Measurements from ENCODE around the gene FHOD1. TPM values are rescaled to one million over a fixed set of nuclear protein-coding genes. Genes with fewer than 3 reads are reported as not detected.

FHOD1 gene
- total RNA-seq, 4 donors from 2014 or later: 9.7 to 15.5 (median 12.9) TPM

DNA sequence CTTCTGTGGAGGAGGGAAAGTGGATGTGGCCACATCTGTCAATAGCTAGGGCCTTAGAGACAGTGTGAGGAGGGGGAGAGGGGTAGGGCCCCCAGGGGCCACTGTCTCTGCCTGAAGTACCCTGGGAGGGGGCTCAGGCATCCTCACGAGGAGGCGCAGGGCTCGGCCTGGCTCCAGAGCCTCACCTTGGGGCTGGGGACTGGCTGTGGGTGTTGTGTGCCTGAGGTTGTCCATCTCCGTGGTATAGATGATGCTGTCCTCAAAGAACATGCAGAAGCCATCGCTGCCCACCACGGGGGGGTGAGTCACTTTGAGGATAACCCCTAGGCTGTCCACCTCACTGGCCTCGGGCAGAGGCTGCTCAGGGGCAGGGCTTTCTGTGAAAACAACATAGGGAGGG, 44.2 kb upstream of the FHOD1 start:
- H3K36me3 ChIP-seq: no peaks in the 10 kb centered on the region
- TF ChIP-seq POLR2AphosphoS5 (IDR thresholded peaks at IDR 0.05): no peak
- no peak for TF ChIP-seq POLR2A (IDR thresholded peaks at IDR 0.05)
- TF ChIP-seq, protein P1, sequence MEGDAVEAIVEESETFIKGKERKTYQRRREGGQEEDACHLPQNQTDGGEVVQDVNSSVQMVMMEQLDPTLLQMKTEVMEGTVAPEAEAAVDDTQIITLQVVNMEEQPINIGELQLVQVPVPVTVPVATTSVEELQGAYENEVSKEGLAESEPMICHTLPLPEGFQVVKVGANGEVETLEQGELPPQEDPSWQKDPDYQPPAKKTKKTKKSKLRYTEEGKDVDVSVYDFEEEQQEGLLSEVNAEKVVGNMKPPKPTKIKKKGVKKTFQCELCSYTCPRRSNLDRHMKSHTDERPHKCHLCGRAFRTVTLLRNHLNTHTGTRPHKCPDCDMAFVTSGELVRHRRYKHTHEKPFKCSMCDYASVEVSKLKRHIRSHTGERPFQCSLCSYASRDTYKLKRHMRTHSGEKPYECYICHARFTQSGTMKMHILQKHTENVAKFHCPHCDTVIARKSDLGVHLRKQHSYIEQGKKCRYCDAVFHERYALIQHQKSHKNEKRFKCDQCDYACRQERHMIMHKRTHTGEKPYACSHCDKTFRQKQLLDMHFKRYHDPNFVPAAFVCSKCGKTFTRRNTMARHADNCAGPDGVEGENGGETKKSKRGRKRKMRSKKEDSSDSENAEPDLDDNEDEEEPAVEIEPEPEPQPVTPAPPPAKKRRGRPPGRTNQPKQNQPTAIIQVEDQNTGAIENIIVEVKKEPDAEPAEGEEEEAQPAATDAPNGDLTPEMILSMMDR (IDR thresholded peaks at IDR 0.05): no peak
- TF ChIP-seq EP300 (IDR thresholded peaks at IDR 0.05): no peak
- H3K4me1 ChIP-seq: no peaks in the 10 kb centered on the region
- H3K27ac ChIP-seq: no peak overlapping the region
- WGBS, 2 donors (ENCODE audit: low coverage in 1 of 2): 0 to 63% methylated on average over 1 to 2 of the region's 7 CpGs
- no peak overlapping the region for H3K4me3 ChIP-seq
- no peaks in the 10 kb centered on the region for H3K27me3 ChIP-seq
- H3K9me3 ChIP-seq: no peaks in the 10 kb centered on the region
- no peak for ATAC-seq

DNA sequence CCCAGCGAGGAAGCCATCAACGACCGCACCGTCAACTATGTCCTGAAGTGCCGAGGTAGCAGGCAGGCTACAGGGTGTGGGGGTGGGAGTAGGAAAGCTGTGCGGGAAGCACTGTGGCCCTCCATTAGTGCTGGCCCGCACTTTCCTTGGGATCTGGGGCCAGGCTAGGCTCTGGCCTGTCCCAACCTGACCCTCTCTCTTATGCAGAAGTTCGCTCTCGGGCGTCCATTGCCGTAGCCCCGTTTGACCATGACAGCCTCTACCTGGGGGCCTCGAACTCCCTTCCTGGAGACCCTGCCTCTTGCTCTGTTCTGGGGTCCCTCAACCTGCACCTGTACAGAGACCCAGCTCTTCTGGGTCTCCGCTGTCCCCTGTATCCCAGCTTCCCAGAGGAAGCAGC, 40.7 kb upstream of the FHOD1 start:
- no peak for TF ChIP-seq EP300 (IDR thresholded peaks at IDR 0.05)
- TF ChIP-seq POLR2A (IDR thresholded peaks at IDR 0.05): no peak
- TF ChIP-seq, protein P1 (IDR thresholded peaks at IDR 0.05): no peak
- no peak for TF ChIP-seq POLR2AphosphoS5 (IDR thresholded peaks at IDR 0.05)
- no peak overlapping the region for H3K4me3 ChIP-seq
- ATAC-seq: no peak

DNA sequence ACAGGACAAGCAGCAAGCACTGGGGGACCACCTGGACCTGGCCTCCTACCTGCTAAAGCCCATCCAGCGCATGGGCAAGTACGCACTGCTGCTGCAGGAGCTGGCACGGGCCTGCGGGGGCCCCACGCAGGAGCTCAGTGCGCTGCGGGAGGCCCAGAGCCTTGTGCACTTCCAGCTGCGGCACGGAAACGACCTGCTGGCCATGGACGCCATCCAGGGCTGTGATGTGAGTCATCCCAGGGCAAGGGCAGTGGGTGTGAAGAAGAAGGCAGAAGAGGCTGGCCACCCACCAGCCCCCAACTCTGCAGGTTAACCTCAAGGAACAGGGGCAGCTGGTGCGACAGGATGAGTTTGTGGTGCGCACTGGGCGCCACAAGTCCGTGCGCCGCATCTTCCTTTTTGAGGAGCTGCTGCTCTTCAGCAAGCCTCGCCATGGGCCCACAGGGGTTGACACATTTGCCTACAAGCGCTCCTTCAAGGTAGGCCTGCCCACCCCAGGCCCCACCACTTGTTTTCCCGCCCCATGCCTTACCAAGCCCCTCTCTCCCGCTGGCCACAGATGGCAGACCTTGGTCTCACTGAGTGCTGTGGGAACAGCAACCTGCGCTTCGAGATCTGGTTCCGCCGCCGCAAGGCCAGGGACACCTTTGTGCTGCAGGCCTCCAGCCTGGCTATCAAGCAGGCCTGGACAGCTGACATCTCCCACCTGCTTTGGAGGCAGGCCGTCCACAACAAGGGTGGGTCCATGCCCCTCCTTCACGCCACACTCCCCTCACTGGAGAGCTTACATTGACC, 39.4 kb upstream of the FHOD1 start:
- Histone ChIP-seq H3K4me3 (no peak overlapping the region), H3K9me3 (no peaks in the 10 kb centered on the region), H3K4me1 (no peaks in the 10 kb centered on the region), H3K27ac (no peak overlapping the region), H3K27me3 (no peaks in the 10 kb centered on the region), H3K36me3 (peaks cover 0 to 6% of the 10 kb centered on the region in 2 donors)
- WGBS, 2 donors (ENCODE audit: low coverage in 1 of 2): 83% methylated on average over 1 of the region's 28 CpGs; no CpG with 5 or more reads in 1 of the 2 donors
- TF ChIP-seq POLR2AphosphoS5 (IDR thresholded peaks at IDR 0.05) (no peak), POLR2A (IDR thresholded peaks at IDR 0.05) (no peak), EP300 (IDR thresholded peaks at IDR 0.05) (no peak)
- TF ChIP-seq, protein P1 (IDR thresholded peaks at IDR 0.05): no peak
- no peak for ATAC-seq

More for the DNA sequence above, 40.7 kb upstream of the FHOD1 start:
- no peak overlapping the region for H3K27ac ChIP-seq
- H3K9me3 ChIP-seq: no peaks in the 10 kb centered on the region
- H3K36me3 ChIP-seq: no peaks in the 10 kb centered on the region
- H3K4me1 ChIP-seq: no peaks in the 10 kb centered on the region
- no peaks in the 10 kb centered on the region for H3K27me3 ChIP-seq
- 95 to 100% methylated on average over 2 to 7 of the region's 14 CpGs for WGBS, 2 donors (ENCODE audit: low coverage in 1 of 2)

DNA sequence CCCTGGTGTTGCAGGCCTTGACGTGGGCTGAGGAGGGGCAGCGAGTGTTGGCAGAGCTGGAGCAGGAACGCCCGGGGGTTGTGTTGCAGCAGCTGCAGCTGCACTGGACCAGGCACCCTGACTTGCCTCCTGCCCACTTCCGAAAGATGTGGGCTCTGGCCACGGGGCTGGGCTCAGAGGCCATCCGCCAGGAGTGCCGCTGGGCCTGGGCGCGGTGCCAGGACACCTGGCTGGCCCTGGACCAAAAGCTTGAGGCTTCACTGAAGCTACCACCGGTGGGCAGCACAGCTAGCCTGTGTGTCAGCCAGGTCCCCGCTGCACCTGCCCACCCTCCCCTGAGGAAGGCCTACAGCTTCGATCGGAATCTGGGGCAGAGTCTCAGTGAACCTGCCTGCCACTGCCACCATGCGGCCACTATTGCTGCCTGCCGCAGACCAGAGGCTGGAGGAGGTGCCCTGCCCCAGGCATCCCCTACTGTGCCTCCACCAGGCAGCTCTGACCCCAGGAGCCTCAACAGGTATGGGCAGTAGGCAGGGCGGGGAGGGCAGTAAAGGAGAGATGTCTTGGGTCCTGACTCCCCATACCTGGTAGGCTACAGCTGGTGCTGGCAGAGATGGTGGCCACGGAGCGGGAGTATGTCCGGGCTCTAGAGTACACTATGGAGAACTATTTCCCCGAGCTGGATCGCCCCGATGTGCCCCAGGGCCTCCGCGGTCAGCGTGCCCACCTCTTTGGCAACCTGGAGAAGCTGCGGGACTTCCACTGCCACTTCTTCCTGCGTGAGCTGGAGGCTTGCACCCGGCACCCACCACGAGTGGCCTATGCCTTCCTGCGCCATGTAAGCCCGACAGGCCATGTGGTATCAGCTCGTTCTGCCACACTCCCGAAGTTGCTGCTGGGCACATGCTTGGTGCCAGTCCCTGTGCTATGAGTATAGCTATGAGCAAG, 37.7 kb upstream of the FHOD1 start:
- Histone ChIP-seq H3K36me3 (peaks cover 0 to 6% of the 10 kb centered on the region in 2 donors), H3K4me1 (no peaks in the 10 kb centered on the region), H3K9me3 (no peaks in the 10 kb centered on the region), H3K4me3 (no peak overlapping the region), H3K27me3 (no peaks in the 10 kb centered on the region), H3K27ac (no peak overlapping the region)
- TF ChIP-seq EP300 (IDR thresholded peaks at IDR 0.05): no peak
- no peak for TF ChIP-seq POLR2AphosphoS5 (IDR thresholded peaks at IDR 0.05)
- TF ChIP-seq, protein P1 (IDR thresholded peaks at IDR 0.05): peak in 1 of 4 experiments; percentile 41
- no peak for ATAC-seq
- 80% methylated on average over 1 of the region's 34 CpGs; no CpG with 5 or more reads in 1 of the 2 donors for WGBS, 2 donors (ENCODE audit: low coverage in 1 of 2)

Data from gastroesophageal sphincter (tissue), 4 donors.